Measurements from ENCODE around the gene DGAT2.

DNA sequence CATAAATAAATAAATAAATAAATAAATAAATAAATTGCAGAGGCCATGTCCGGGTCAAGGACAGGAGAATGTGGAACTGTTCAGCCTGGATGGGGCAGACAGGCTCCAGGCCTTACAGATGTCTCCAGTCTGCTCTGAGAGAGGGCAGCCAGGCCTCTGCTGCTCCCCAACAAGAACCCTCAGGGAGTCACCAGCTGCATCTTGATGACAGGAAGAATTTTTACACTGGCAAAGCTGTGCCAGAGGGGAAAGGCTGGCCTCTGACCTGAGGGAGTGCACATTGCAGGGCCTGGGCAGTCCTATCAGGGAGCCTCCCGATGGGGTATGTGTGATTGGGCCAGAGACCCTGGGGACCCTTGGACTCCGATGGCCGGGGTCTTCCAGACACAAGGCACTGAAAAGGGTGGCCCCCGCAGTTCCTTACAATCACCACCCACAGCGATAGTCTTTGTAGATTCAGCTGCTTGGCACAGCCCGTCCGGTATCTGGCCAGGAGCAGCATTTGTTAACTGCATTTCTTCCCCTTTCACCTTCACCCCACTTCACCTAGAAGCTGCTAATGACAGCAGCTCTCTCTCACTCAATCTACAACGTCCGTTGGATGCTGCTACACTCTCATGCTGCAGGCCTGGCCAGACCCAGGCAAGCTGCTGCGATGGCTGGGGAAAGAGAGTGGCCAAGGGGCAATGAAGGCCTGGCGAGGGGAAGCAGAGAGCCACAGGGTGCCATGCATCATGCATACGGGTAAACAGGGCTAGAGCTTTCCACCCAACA, 42.8 kb upstream of the DGAT2 start:
- TF ChIP-seq, protein P1, sequence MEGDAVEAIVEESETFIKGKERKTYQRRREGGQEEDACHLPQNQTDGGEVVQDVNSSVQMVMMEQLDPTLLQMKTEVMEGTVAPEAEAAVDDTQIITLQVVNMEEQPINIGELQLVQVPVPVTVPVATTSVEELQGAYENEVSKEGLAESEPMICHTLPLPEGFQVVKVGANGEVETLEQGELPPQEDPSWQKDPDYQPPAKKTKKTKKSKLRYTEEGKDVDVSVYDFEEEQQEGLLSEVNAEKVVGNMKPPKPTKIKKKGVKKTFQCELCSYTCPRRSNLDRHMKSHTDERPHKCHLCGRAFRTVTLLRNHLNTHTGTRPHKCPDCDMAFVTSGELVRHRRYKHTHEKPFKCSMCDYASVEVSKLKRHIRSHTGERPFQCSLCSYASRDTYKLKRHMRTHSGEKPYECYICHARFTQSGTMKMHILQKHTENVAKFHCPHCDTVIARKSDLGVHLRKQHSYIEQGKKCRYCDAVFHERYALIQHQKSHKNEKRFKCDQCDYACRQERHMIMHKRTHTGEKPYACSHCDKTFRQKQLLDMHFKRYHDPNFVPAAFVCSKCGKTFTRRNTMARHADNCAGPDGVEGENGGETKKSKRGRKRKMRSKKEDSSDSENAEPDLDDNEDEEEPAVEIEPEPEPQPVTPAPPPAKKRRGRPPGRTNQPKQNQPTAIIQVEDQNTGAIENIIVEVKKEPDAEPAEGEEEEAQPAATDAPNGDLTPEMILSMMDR (IDR thresholded peaks at IDR 0.05), result no peak
- TF ChIP-seq ZFX (IDR thresholded peaks at IDR 0.05; ENCODE audit: borderline replicate concordance), result no peak
